Stimulated activated CD8-positive, alpha-beta memory T cell treated with anti-CD3 and anti-CD28 coated beads, Interleukin-7, amount 100 ng/mL, for 1 hour (primary cell): ENCODE data around the gene MTHFD1L.

Experiments used
- DNase-seq, 2 donors: peaks; one replicate each; pipeline ENCODE4 v3.0.0-alpha.2; 2020; ENCODE audit warnings: low read depth in 2 of 2

Gene MTHFD1L

DNA sequence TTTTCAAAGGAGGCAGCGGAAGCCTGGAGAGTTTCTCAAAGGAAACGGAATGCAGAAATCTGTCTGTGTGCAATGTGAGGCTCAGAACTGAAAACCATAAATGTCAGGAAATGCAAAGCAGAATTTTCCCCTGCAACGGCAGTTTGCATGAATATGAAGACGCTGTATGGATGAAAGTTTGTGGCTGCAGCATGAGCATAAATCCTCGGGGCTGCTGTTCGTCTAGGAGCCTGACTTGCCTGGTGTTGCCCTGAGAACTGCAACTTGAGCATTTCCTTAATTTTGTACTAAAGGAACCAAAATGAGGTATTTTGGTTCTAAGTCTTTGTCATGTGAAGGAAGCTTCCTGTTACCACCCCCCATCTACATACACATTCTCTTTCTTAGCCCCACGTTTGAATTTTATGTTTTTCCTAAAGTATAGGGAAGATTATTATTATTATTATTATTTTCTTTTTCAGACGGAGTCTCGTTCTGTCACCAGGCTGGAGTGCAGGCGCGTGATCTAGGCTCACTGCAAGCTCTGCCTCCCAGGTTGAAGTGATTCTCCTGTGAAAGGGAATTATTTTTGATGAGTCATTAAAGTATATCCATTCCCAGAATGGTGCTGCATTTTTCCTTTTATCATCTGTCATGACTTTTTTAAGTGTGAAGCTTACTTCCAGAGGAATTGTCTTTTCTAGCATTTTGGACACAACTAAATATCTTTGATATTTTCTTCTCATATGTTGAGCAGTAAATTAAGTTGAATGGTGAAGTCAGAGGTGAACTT, 33.1 kb downstream of the MTHFD1L start:
- no peak for DNase-seq

GRCh38 chr6:150899231-150899630, 33.7 kb downstream of the MTHFD1L start:
- DNase-seq = no peak

GRCh38 chr6:150900049-150900448, 34.5 kb downstream of the MTHFD1L start:
- DNase-seq = no peak

- no peak for DNase-seq
These were observed 36.8 kb downstream of the MTHFD1L start for GRCh38 chr6:150902142-150902776.

DNA sequence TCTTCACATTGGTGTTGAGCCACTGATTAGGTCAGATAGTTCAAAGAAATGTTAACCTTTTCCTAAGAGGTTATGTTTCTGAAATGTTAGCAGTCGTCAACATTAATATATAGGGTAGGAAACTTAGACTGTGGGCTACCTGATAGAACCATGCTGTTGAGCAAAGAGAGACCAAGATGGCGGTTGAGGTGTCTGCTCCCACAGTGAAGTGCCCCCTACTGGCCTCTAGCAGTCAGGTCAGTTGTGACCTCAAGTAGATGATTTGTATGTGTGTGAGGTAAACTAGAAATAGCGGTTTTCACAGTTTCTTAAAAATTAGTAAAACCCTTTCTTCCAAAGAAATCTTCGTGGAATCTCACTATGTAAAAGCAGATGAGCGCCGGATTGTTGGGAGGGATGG, 40.3 kb downstream of the MTHFD1L start:
- DNase-seq = no peak

- DNase-seq = no peak
These were observed 41.3 kb downstream of the MTHFD1L start for GRCh38 chr6:150906641-150907326.

- DNase-seq = no peak
These were observed 41.9 kb downstream of the MTHFD1L start for GRCh38 chr6:150907383-150907782.

DNA sequence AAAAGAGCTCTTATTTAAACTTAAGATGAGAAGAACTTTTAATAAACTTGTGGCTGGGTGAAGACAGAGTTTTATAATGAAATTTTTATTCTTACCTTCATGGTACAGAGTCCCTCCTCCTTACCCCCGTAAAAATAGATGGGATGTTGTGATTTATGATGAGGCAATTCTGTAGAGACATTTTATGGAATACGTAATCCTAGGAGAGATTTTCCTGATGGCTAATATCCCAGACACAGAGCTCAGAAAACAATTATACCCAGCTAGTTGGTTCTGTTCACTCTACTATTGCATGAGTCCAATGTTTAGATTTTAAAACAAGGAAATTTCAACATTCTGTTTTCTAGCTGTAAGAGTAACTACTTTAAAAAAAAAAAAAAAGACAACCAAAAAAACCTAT, 43.4 kb downstream of the MTHFD1L start:
- DNase-seq = no peak

DNA sequence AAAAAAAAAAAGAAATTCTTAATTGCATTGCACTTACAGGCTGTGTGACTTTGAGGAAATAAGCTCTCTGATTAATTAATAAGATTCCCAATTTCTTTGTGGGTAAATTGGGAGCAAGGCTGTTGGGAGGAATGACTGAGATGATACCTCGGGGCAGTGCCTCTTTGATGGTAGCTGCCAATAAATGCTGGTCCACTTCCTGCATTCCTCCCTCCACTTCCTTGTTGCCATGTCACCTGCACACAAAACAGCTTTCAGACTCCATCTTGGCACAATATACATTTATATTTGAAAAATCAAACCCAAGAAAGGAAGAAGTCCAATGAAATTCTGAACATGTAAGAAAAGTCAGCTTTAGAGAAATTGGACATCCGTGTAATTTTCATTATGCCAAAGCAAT, 45.1 kb downstream of the MTHFD1L start:
- no peak for DNase-seq

GRCh38 chr6:150914372-150914771, 48.9 kb downstream of the MTHFD1L start:
- no peak for DNase-seq

GRCh38 chr6:150915131-150915879, 49.8 kb downstream of the MTHFD1L start:
- DNase-seq = no peak

DNA sequence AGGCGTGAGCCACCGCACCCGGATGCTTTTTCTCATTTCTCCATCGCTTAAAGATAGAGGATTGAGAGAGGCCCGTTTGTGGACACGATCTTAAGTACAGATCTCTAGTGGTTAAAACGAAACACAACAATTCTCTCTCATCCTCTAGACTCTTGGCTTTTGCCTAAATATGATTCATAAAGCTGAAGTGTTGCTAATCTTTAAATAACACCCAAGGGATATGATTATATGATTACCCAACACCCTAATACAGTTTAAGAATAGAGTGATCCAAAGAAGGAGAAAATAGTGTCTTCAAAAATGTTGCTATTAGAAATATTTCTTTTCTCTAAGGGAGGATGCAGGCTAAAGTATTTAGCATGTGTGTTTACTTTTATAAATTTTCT, 50.4 kb downstream of the MTHFD1L start:
- DNase-seq = no peak

DNA sequence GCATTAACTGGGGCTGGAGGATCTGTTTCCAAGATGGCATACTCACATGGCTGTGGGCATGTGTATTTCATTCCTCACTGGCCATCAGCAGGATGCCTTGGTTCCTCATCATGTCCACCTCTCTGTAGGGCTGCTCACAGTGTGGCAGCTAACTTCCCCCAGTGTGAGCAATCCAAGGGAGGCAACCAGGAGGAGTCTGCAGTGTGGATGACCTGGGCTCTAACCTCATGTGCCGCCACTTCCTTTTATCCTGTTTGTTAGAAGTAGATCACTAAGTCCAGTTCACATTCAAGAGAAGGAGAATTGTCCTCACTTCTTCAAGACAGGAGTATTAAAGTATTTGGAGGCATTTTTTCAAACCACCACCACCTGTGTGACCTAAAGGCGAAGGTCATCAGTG, 54.4 kb downstream of the MTHFD1L start:
- no peak for DNase-seq

DNA sequence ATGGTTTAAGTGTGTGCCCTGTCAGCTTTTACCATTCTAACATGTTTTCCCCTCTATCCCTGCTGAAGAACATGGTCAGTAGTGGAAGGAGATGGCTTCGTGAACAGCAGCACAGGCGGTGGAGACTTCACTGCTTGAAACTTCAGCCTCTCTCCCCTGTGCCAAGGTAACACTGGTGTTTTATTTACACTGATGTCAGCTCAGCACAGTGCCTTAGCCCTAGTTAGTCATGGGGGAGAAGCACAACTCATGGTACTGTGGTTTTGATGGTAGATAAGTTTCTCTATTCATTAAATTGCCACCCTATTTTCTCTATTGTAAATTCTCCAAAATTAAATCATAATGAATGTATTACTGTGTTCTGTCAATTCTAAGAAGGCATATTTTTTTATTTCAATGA, 56.6 kb downstream of the MTHFD1L start:
- no peak for DNase-seq

DNA sequence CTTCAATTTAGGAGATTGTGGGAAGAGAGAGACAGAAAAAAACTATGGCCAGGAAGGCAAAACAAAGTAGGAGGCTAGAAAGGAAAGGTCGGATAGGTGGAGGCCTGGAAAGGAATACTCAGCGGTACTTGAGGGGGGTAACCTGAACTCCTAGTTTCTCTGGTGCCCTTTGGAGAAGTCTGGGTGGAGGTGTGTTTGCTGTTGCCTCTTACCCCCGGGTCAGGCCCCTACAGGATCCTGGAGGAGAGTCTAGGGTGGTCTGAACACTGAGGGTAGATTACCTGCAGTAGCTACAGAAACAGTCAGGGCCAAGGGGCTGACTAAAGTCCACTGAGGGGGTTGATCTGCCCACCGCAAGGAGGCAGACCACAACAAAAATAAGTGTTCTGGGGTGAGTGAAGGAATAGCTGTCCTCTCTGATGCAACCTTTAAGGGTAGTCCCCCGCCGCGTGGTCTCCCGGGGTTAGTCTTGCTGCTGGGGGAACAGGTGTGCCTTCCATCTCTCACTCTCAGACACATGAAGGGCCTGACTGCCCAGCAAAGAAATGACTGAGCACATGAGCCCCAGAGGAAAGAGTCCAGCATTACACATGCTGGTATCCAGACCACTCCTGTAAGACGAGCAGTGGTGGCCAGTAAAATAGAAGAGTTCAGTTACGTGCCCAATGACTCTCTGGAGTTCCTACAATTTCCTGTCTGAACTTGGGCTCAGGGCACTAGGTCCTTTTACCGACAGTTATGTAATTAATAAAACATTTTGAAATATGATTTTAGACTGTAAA, 59.5 kb downstream of the MTHFD1L start:
- DNase-seq = no peak

GRCh38 chr6:150925590-150925928, 60.1 kb downstream of the MTHFD1L start:
- no peak for DNase-seq

DNA sequence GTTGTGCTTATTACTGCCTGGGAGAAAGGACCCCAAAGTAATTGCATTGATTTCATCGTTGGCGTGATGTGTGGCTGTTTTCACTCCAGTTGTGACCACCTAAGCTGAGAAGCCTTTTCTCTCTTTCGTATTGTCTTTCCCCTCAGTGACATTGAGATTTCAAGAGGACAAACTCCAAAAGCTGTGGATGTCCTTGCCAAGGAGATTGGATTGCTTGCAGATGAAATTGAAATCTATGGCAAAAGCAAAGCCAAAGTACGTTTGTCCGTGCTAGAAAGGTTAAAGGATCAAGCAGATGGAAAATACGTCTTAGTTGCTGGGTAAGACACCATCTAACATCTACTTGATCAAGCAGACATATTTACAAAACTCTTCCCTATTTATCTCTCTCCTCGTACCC, 60.5 kb downstream of the MTHFD1L start:
- DNase-seq = no peak

- no peak for DNase-seq
These were observed 63.4 kb downstream of the MTHFD1L start for GRCh38 chr6:150928882-150929281.

DNA sequence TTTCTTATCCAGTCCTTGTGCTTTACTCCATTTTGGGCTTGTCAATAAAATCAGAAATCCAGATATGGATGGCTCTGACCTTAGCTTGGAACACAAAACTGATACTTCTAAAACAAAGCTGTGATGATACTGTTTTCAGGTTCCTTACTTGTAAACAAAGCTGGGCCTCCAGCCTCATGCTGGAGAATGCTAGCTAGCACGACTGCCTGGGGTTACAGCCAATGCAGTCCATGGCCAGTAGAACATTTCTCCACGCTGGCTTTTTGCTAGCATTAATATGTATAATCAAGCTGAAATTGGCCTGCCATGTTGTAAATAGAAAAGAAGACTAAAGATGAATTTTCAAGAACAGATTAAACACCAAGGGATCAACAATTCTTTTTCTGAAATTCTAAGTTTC, 63.9 kb downstream of the MTHFD1L start:
- DNase-seq = no peak

GRCh38 chr6:150930841-150931240, 65.3 kb downstream of the MTHFD1L start:
- no peak for DNase-seq

DNA sequence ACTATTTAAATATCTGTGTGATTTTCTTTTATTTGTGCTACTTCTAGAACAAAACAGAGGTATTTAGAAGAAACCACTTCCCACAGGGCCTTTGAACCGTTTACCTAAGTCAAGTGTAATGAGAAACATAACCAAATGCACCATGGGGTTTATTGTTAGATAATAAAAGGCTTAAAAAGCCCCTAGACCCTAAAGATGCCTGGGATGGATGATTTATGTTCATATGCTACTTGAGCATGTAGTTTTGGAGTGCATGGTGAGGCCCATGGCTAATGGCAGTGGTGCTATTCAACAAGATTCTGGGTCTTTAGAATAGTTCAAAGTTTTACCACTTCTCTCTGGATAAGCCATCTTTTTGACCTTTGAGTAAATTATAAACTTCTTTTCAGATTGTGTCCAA, 65.9 kb downstream of the MTHFD1L start:
- no peak for DNase-seq

GRCh38 chr6:150932996-150933395, 67.5 kb downstream of the MTHFD1L start:
- DNase-seq = no peak
